Measurements from ENCODE around the gene FAM174B.

DNA sequence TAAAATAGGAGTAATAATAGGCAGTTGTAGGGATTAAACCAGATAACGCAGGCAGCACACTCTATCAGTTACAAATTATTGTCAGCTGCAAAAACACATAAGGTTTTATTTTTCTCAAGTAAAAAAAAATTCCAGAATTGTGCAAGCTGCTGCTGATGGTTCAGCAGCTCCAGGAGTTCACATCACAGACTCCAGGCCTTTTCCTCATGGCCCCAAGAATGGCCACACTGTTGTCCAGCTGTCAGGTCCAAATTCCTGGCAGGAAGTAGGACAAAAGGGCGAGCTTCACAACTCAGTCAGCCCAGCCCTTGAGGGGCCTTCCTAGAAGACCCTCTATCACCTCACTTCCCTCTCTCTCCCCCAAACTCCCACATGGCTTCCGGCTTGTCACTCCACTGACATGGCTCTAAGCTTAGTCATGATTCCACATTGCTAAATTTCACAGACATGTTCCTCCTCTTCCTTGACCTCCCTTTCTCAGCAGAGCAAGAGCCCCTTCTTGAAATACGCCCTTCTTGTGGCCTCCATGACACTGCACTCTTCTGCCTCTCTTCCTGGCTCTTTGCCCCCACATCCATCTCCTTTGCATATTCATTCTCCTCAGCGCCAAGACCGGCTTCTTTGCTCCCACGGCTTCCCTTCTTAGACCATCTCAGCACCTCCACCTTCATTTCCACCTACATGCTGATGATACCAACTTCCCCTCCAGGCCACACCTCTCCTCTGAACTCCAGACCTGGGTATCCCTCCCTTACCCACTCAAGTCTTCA lies 27.4 kb upstream of the FAM174B start:
- TF ChIP-seq FOXP2 (optimal IDR thresholded peaks at IDR 0.05; ENCODE audit: control extremely low read depth, extremely low read length, insufficient read depth) (no peak), EZH2 (IDR thresholded peaks at IDR 0.05) (no peak), POLR2AphosphoS5 (IDR thresholded peaks at IDR 0.05; ENCODE audit: borderline replicate concordance, low read depth, low read length) (no peak)
